CD14-positive monocyte (primary cell): Measurements from ENCODE around the gene MAPK14. TPM values are rescaled to one million over a fixed set of nuclear protein-coding genes. Genes with fewer than 3 reads are reported as not detected.
A peak's percentile ranks its signal among the peaks of the same experiment; 100 is the strongest.

Source experiments
- DNase-seq, 3 donors: peaks; one replicate each; pipeline ENCODE4 v3.0.0-alpha.2; 2011 to 2022
- H2AFZ ChIP-seq: 2 replicates; pipeline ENCODE4 v1.6.0; 2012; ENCODE audit warnings: mild to moderate bottlenecking, low read depth, low read length, inconsistent platforms; ENCODE audit not compliant: insufficient read depth, poor library complexity, severe bottlenecking
- H3K27ac ChIP-seq, 2 donors: 1 replicate in 1 of 2; 2 replicates in 1 of 2; pipeline ENCODE4 v1.5.1; 2012 to 2013; ENCODE audit warnings: low read length in 2 of 2, control low read depth in 1 of 2, inconsistent platforms in 1 of 2, low read depth in 1 of 2, mild to moderate bottlenecking in 1 of 2
- H3K27me3 ChIP-seq, 2 donors: one replicate each; pipeline versions ENCODE4 v1.6.0 to v1.6.1; 2011 to 2013; ENCODE audit warnings: low read length in 2 of 2; ENCODE audit not compliant: control insufficient read depth in 2 of 2, insufficient read depth in 2 of 2
- H3K36me3 ChIP-seq, 2 donors: replicated peaks in 1 of 2; 1 replicate in 1 of 2; 2 replicates in 1 of 2; pipeline versions ENCODE4 v1.5.1 to v1.6.1; 2012 to 2013; ENCODE audit warnings: low read length in 2 of 2, control low read depth in 1 of 2, inconsistent platforms in 1 of 2, mild to moderate bottlenecking in 1 of 2; ENCODE audit not compliant: insufficient read depth in 2 of 2, control insufficient read depth in 1 of 2
- H3K4me1 ChIP-seq, 2 donors: 1 replicate in 1 of 2; 2 replicates in 1 of 2; pipeline versions ENCODE4 v1.5.1 to v1.6.1; 2012 to 2013; ENCODE audit warnings: low read length in 2 of 2, control low read depth in 1 of 2, inconsistent platforms in 1 of 2, mild to moderate bottlenecking in 1 of 2, moderate library complexity in 1 of 2; ENCODE audit not compliant: insufficient read depth in 2 of 2, control insufficient read depth in 1 of 2
- H3K4me2 ChIP-seq: replicated peaks from 2 replicates; pipeline ENCODE3; 2012; ENCODE audit warnings: low read length, moderate library complexity, mild to moderate bottlenecking; ENCODE audit not compliant: poor library complexity, severe bottlenecking; ENCODE audit errors: extremely low read depth
- H3K4me3 ChIP-seq, 3 experiments: fragments of 200-600 bp in 1 of 3; sonication (generic) in 1 of 3; replicated peaks in 1 of 3; 1 replicate in 2 of 3; 2 replicates in 1 of 3; pipeline ENCODE4 v1.5.1; 2011 to 2013; ENCODE audit warnings: low read length in 3 of 3, mild to moderate bottlenecking in 3 of 3, control low read depth in 2 of 3, low read depth in 2 of 3, inconsistent platforms in 1 of 3, moderate library complexity in 1 of 3
- H3K79me2 ChIP-seq: 2 replicates; pipeline ENCODE4 v1.6.0; 2012; ENCODE audit warnings: mild to moderate bottlenecking, control low read depth, inconsistent platforms, low read length, moderate library complexity; ENCODE audit not compliant: insufficient read depth
- H3K9ac ChIP-seq: 2 replicates; pipeline ENCODE4 v1.6.0; 2017; ENCODE audit warnings: low read length, mild to moderate bottlenecking; ENCODE audit not compliant: insufficient read depth, poor library complexity, severe bottlenecking
- H3K9me3 ChIP-seq, 2 donors: replicated peaks in 1 of 2; 1 replicate in 1 of 2; 2 replicates in 1 of 2; pipeline versions ENCODE4 v1.5.1 to v1.6.1; 2012 to 2013; ENCODE audit warnings: low read length in 2 of 2, control low read depth in 1 of 2; ENCODE audit not compliant: control insufficient read depth in 1 of 2, insufficient read depth in 1 of 2
- H4K20me1 ChIP-seq: 2 replicates; pipeline ENCODE4 v1.6.0; 2012; ENCODE audit warnings: mild to moderate bottlenecking, low read length, control low read depth, moderate library complexity; ENCODE audit not compliant: insufficient read depth
- H3K27ac Mint-ChIP-seq, 7 donors: one replicate each; pipeline ENCODE4 v1.8.0; 2020; ENCODE audit warnings: mild to moderate bottlenecking in 7 of 7, mixed read lengths in 7 of 7, moderate library complexity in 6 of 7, inconsistent platforms in 2 of 7
- H3K27me3 Mint-ChIP-seq, 3 donors: one replicate each; pipeline ENCODE4 v1.8.0; 2021 to 2022; ENCODE audit warnings: low read depth in 3 of 3, mild to moderate bottlenecking in 3 of 3, mixed read lengths in 3 of 3, moderate library complexity in 3 of 3, inconsistent platforms in 1 of 3
- H3K36me3 Mint-ChIP-seq, 2 donors: one replicate each; pipeline ENCODE4 v1.8.0; 2020; ENCODE audit warnings: mixed read lengths in 2 of 2, inconsistent platforms in 1 of 2, mild to moderate bottlenecking in 1 of 2
- H3K4me1 Mint-ChIP-seq: one replicate; pipeline ENCODE4 v1.8.0; 2020; ENCODE audit warnings: mild to moderate bottlenecking, mixed read lengths
- H3K4me3 Mint-ChIP-seq, 2 donors: one replicate each; pipeline ENCODE4 v1.8.0; 2020; ENCODE audit warnings: mild to moderate bottlenecking in 2 of 2, mixed read lengths in 2 of 2, moderate library complexity in 1 of 2
- H3K9me3 Mint-ChIP-seq, 7 donors: one replicate each; pipeline ENCODE4 v1.8.0; 2020 to 2022; ENCODE audit warnings: mixed read lengths in 7 of 7, mild to moderate bottlenecking in 6 of 7, moderate library complexity in 6 of 7, inconsistent platforms in 2 of 7
- WGBS: methylation state at CpG from one replicate; pipeline ENCODE4 v1.1.5; 2013; ENCODE audit warnings: missing lambda C conversion rate; ENCODE audit not compliant: insufficient coverage; 5-methylcytosine and 5-hydroxymethylcytosine counted together
- intact Hi-C, 2 donors: fragments of 100-400 bp; cut with micrococcal nuclease; formaldehyde crosslinking; loops; one replicate each; pipeline versions ENCODE4 v1.15.0 to v1.15.1; 2023
- polyA plus RNA-seq, 3 donors: library from polyadenylated mRNA; depleted of rRNA in 1 of 3; unstranded in 2 of 3; stranded (reverse) in 1 of 3; fragments of 300-500 nt in 2 of 3; fragments of >200 nt in 1 of 3; fragmentation: Illumina TruSeq in 2 of 3; gene quantifications; 1 replicate in 2 of 3; 2 replicates in 1 of 3; pipeline ENCODE4 v1.2.3, GENCODE V29; 2012 to 2021
- TF ChIP-seq, protein P1 (sequence below): fragments of 200-600 bp; IDR thresholded peaks from one replicate; pipeline ENCODE4 v1.8.0; 2022; ENCODE audit warnings: antibody characterized with exemption, mild to moderate bottlenecking

The MAPK14 gene
- polyA plus RNA-seq, 3 donors = 56.6 to 96.6 (median 83.7) TPM

DNA sequence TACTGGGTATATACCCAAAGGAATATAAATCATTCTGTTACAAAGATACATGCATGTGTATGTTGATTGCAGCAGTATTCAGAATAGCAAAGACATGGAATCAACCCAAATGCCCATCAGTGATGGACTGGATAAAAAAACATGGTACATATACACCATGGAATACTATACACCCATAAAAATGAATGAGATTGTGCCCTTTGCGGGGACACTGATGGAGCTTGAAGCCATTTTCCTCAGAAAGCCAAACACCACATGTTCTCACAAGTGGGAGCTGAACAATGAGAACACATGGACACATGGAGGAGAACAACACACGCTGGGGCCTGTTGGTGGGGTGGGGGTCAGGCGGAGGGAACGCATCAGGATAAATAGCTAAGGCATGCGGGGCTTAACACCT lies 61.4 kb downstream of the MAPK14 start:
- Mint-ChIP-seq H3K36me3 (peaks cover 53 to 80% of the 10 kb centered on the region in 2 donors), H3K4me1 (peaks cover 2% of the 10 kb centered on the region), H3K4me3 (no peak overlapping the region), H3K27ac (peak overlapping the region in 2 of 7 donors; percentile 43 to 58), H3K27me3 (no peaks in the 10 kb centered on the region), H3K9me3 (peaks cover 0 to 2% (median 0%) of the 10 kb centered on the region in 7 donors)
- no peaks in the 10 kb centered on the region for H3K9me3 ChIP-seq
- H3K27me3 ChIP-seq = no peaks in the 10 kb centered on the region
- H3K36me3 ChIP-seq = peaks cover 25 to 64% of the 10 kb centered on the region in 2 donors
- no peak for DNase-seq
- no CpG with 5 or more reads among the region's 5 CpGs for WGBS
- H3K4me1 ChIP-seq = no peaks in the 10 kb centered on the region
- TF ChIP-seq, protein P1, sequence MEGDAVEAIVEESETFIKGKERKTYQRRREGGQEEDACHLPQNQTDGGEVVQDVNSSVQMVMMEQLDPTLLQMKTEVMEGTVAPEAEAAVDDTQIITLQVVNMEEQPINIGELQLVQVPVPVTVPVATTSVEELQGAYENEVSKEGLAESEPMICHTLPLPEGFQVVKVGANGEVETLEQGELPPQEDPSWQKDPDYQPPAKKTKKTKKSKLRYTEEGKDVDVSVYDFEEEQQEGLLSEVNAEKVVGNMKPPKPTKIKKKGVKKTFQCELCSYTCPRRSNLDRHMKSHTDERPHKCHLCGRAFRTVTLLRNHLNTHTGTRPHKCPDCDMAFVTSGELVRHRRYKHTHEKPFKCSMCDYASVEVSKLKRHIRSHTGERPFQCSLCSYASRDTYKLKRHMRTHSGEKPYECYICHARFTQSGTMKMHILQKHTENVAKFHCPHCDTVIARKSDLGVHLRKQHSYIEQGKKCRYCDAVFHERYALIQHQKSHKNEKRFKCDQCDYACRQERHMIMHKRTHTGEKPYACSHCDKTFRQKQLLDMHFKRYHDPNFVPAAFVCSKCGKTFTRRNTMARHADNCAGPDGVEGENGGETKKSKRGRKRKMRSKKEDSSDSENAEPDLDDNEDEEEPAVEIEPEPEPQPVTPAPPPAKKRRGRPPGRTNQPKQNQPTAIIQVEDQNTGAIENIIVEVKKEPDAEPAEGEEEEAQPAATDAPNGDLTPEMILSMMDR = no peak
- H2AFZ ChIP-seq = no peak overlapping the region
- no peak overlapping the region for H3K4me3 ChIP-seq
- H3K4me2 ChIP-seq = no peak overlapping the region
- no peak overlapping the region for H3K27ac ChIP-seq
- intact Hi-C loops = no loop called here
- H3K9ac ChIP-seq = no peak overlapping the region
- H3K79me2 ChIP-seq = peaks cover 56% of the 10 kb centered on the region
- peaks cover 57% of the 10 kb centered on the region for H4K20me1 ChIP-seq

DNA sequence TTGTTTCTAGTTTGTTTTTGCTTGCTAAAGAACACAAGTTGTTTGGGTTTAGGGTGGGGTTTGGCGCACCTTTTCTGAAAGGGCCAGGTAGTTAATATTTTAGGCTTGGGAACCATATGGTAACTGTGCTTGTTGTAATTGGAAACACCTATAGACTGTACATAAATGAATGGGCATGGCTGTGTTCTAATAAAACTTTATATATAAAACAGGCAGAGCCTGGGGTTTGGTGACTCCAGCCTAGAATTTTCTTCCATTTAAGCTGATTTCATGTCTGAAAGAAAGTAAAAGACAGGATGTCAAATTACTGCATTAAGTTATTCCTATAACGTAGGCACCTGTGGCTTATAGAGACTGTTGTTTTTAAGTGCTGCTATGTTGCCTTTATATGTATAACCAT lies 66.6 kb downstream of the MAPK14 start:
- peaks cover 32 to 70% of the 10 kb centered on the region in 2 donors for H3K36me3 ChIP-seq
- no peak overlapping the region for H3K9ac ChIP-seq
- no peak overlapping the region for H3K4me3 ChIP-seq
- H4K20me1 ChIP-seq = peaks cover 88% of the 10 kb centered on the region
- TF ChIP-seq, protein P1 = no peak
- DNase-seq = no peak
- H3K9me3 ChIP-seq = no peaks in the 10 kb centered on the region
- WGBS = no CpG with 5 or more reads among the region's 2 CpGs
- no peaks in the 10 kb centered on the region for H3K9me3 Mint-ChIP-seq
- peaks cover 79% of the 10 kb centered on the region for H3K79me2 ChIP-seq
- H3K4me1 Mint-ChIP-seq = peaks cover 7% of the 10 kb centered on the region
- no peaks in the 10 kb centered on the region for H3K27me3 ChIP-seq
- no peak overlapping the region for H2AFZ ChIP-seq
- intact Hi-C loops = loop anchor here in 1 of 2 donors (2.0 kb wide), 1 partner anchor 67 kb away; the partner anchor contains the start of gene MAPK14
- no peaks in the 10 kb centered on the region for H3K27me3 Mint-ChIP-seq
- H3K27ac Mint-ChIP-seq = peak overlapping the region in 3 of 7 donors; percentile 28 to 85 (median 43)
- H3K36me3 Mint-ChIP-seq = peaks cover 62 to 69% of the 10 kb centered on the region in 2 donors
- H3K4me1 ChIP-seq = no peaks in the 10 kb centered on the region
- no peak overlapping the region for H3K4me3 Mint-ChIP-seq
- no peak overlapping the region for H3K4me2 ChIP-seq
- H3K27ac ChIP-seq = peak overlapping the region in 1 of 2 donors; percentile 54
